Endothelial cell of umbilical vein (primary cell): ENCODE measurements around the gene SAFB.
"Not testable (repeated sequence)": the region's sequence is repeated elsewhere in the genome, so short reads cannot be mapped to it uniquely, and the experiment has no call there.

Source experiments
- CTCF ChIP-seq, 2 donors: IDR thresholded peaks; 1 replicate in 1 of 2; 2 replicates in 1 of 2; pipeline ENCODE4 v1.5.1; 2011; ENCODE audit warnings: low read length in 2 of 2, mild to moderate bottlenecking in 2 of 2, moderate library complexity in 2 of 2, control low read depth in 1 of 2, inconsistent platforms in 1 of 2, low read depth in 1 of 2; ENCODE audit not compliant: insufficient read depth in 1 of 2; ENCODE audit errors: extremely low read depth in 1 of 2
- EZH2 ChIP-seq: IDR thresholded peaks from 2 replicates; pipeline ENCODE4 v1.6.1; 2012; ENCODE audit warnings: borderline replicate concordance, low read depth, mild to moderate bottlenecking, moderate library complexity, low read length, inconsistent platforms; ENCODE audit not compliant: severe bottlenecking
- FOS ChIP-seq: IDR thresholded peaks from 2 replicates; pipeline ENCODE4 v1.6.1; 2011; ENCODE audit warnings: mild to moderate bottlenecking, low read length, moderate library complexity, borderline replicate concordance; ENCODE audit not compliant: insufficient read depth
- GATA2 ChIP-seq: IDR thresholded peaks from 2 replicates; pipeline ENCODE4 v1.7.0; 2011; ENCODE audit warnings: low read depth, mild to moderate bottlenecking, moderate library complexity, mixed read lengths, low read length; ENCODE audit not compliant: insufficient read length, insufficient read depth
- JUN ChIP-seq: IDR thresholded peaks from 2 replicates; pipeline ENCODE4 v1.6.1; 2011; ENCODE audit warnings: borderline replicate concordance, low read depth; ENCODE audit not compliant: insufficient read length, insufficient read depth
- MAX ChIP-seq: IDR thresholded peaks from 2 replicates; pipeline ENCODE4 v1.6.1; 2011; ENCODE audit not compliant: insufficient read depth, insufficient read length
- POLR2A ChIP-seq: IDR thresholded peaks from 2 replicates; pipeline ENCODE4 v1.6.1; 2012; ENCODE audit warnings: low read depth, mild to moderate bottlenecking, control low read depth, low read length
- POLR2AphosphoS5 ChIP-seq: IDR thresholded peaks from 2 replicates; pipeline ENCODE4 v1.6.1; 2012; ENCODE audit warnings: low read depth, mild to moderate bottlenecking, control low read depth, low read length, moderate library complexity; ENCODE audit not compliant: insufficient read depth

GRCh38 chr19:5688262-5688881 lies 65.5 kb downstream of the SAFB start:
- not testable (repeated sequence) for TF ChIP-seq CTCF (IDR thresholded peaks at IDR 0.05; ENCODE audit: extremely low read depth in 1 of 2, insufficient read depth in 1 of 2, low read depth in 1 of 2, low read length in 2 of 2); EZH2; POLR2A; POLR2AphosphoS5; FOS; MAX; JUN; GATA2
